Measurements from ENCODE around the gene OR6J1.
"Not testable (repeated sequence)": the region's sequence is repeated elsewhere in the genome, so short reads cannot be mapped to it uniquely, and the experiment has no call there.

GRCh38 chr14:22615765-22616164 lies 28.4 kb downstream of the OR6J1 start:
- not testable (repeated sequence) for TF ChIP-seq CTCF (IDR thresholded peaks at IDR 0.05; ENCODE audit: low read depth, low read length); EZH2phosphoT487 (IDR thresholded peaks at IDR 0.05; ENCODE audit: low read depth)

All from OCI-LY3 (cell line).